Measurements from ENCODE around the gene EHD4.

EHD4 gene

GRCh38 chr15:41904541-41905005 lies 67.8 kb downstream of the EHD4 start:
- no peak for TF ChIP-seq REST (IDR thresholded peaks at IDR 0.05; ENCODE audit: insufficient read depth in 1 of 2, low read depth in 2 of 2, low read length in 2 of 2)
- TF ChIP-seq TAF1 (IDR thresholded peaks at IDR 0.05; ENCODE audit: borderline replicate concordance, insufficient read depth, low read length), result no peak
- no peak for TF ChIP-seq POLR2AphosphoS5 (IDR thresholded peaks at IDR 0.05; ENCODE audit: low read depth, low read length)
- no peak for TF ChIP-seq FOXP2 (optimal IDR thresholded peaks at IDR 0.05; ENCODE audit: borderline replicate concordance, extremely low read depth, extremely low read length, insufficient read depth)
- no peak for TF ChIP-seq SIN3A (IDR thresholded peaks at IDR 0.05; ENCODE audit: borderline replicate concordance, insufficient read depth, low read length)

GRCh38 chr15:41903782-41904181 lies 68.6 kb downstream of the EHD4 start:
- TF ChIP-seq FOXP2 (optimal IDR thresholded peaks at IDR 0.05; ENCODE audit: borderline replicate concordance, extremely low read depth, extremely low read length, insufficient read depth) (no peak), REST (IDR thresholded peaks at IDR 0.05; ENCODE audit: insufficient read depth in 1 of 2, low read depth in 2 of 2, low read length in 2 of 2) (no peak), POLR2AphosphoS5 (IDR thresholded peaks at IDR 0.05; ENCODE audit: low read depth, low read length) (no peak), TAF1 (IDR thresholded peaks at IDR 0.05; ENCODE audit: borderline replicate concordance, insufficient read depth, low read length) (no peak), SIN3A (IDR thresholded peaks at IDR 0.05; ENCODE audit: borderline replicate concordance, insufficient read depth, low read length) (no peak)

GRCh38 chr15:41901431-41901830 lies 70.9 kb downstream of the EHD4 start:
- TF ChIP-seq POLR2AphosphoS5 (IDR thresholded peaks at IDR 0.05; ENCODE audit: low read depth, low read length) (no peak), REST (IDR thresholded peaks at IDR 0.05; ENCODE audit: insufficient read depth in 1 of 2, low read depth in 2 of 2, low read length in 2 of 2) (no peak), SIN3A (IDR thresholded peaks at IDR 0.05; ENCODE audit: borderline replicate concordance, insufficient read depth, low read length) (no peak), TAF1 (IDR thresholded peaks at IDR 0.05; ENCODE audit: borderline replicate concordance, insufficient read depth, low read length) (no peak), FOXP2 (optimal IDR thresholded peaks at IDR 0.05; ENCODE audit: borderline replicate concordance, extremely low read depth, extremely low read length, insufficient read depth) (no peak)

- no peak for TF ChIP-seq FOXP2 (optimal IDR thresholded peaks at IDR 0.05; ENCODE audit: borderline replicate concordance, extremely low read depth, extremely low read length, insufficient read depth)
- no peak for TF ChIP-seq POLR2AphosphoS5 (IDR thresholded peaks at IDR 0.05; ENCODE audit: low read depth, low read length)
- no peak for TF ChIP-seq TAF1 (IDR thresholded peaks at IDR 0.05; ENCODE audit: borderline replicate concordance, insufficient read depth, low read length)
- no peak for TF ChIP-seq SIN3A (IDR thresholded peaks at IDR 0.05; ENCODE audit: borderline replicate concordance, insufficient read depth, low read length)
- no peak for TF ChIP-seq REST (IDR thresholded peaks at IDR 0.05; ENCODE audit: insufficient read depth in 1 of 2, low read depth in 2 of 2, low read length in 2 of 2)
Observed at GRCh38 chr15:41900526-41901380, 71.6 kb downstream of the EHD4 start.

Data from PFSK-1 (cell line).